ENCODE measurements around the gene NELFA.

Gene NELFA

DNA sequence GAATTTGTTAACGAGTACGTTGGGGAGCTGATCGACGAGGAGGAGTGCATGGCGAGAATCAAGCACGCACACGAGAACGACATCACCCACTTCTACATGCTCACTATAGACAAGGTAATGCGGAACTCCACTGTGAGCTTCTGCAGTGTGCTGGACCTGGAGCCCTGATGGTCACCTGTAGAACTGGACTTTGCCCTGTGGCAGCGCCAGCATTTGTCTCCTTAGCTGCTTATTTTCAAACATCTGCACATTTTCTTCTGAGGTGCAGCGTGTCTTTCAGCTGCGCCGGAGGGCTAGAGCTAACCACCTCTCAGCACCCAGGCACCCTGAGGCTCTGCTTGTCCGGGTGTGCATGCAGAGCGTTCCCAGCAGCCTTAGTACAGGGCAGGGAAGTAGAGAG is 47.7 kb downstream of the NELFA start (continued):
- TF ChIP-seq ZNF133 (tag by site-specific recombination; IDR thresholded peaks at IDR 0.05): no peak
- TF ChIP-seq ZNF660 (tag by site-specific recombination; IDR thresholded peaks at IDR 0.05): no peak

DNA sequence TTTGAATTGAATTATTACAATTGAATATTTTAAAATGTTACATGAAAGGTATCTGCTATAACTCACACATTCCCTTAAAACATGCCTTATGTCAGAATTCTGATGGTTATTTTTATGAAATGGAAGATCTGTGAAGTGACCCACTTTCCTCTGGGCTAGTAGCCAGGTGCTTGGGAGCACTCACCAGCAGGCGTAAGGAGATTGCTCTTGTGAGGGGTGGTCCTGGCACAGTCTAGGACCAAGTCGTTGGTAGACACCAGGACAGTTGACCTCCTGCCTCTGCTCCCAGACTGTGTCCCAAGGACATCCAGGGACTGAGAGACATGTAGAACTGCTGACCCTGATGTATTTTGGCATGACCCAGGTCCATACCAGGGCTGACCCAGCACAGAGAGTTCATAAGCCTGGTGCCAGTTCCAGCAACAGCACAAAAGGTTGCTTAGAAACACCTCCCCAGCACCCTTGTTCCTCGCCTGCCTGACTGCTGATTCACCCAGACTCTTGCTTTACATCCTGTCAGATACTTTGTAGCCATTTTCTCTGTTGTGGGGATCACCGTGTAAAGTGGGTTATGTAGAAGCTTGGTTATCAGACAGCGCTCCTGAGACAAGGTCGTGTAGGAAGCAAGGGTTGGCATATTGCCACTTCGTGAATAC is 48.5 kb downstream of the NELFA start:
- no peak overlapping the region for H3K4me3 ChIP-seq (ENCODE audit: low read depth, low read length)
- H3K36me3 ChIP-seq (ENCODE audit: control insufficient read depth in 2 of 2, insufficient read depth in 1 of 2, low read length in 2 of 2): peaks cover 18 to 97% of the 10 kb centered on the region in 2 experiments
- ChIA-PET POLR2A (no interaction called here), CTCF (no interaction called here)
- H3K4me1 ChIP-seq (ENCODE audit: control insufficient read depth, insufficient read depth, low read length): no peaks in the 10 kb centered on the region
- no peak overlapping the region for H3K27ac ChIP-seq (ENCODE audit: extremely low read depth, low read depth, low read length)
- TF ChIP-seq, protein P1, sequence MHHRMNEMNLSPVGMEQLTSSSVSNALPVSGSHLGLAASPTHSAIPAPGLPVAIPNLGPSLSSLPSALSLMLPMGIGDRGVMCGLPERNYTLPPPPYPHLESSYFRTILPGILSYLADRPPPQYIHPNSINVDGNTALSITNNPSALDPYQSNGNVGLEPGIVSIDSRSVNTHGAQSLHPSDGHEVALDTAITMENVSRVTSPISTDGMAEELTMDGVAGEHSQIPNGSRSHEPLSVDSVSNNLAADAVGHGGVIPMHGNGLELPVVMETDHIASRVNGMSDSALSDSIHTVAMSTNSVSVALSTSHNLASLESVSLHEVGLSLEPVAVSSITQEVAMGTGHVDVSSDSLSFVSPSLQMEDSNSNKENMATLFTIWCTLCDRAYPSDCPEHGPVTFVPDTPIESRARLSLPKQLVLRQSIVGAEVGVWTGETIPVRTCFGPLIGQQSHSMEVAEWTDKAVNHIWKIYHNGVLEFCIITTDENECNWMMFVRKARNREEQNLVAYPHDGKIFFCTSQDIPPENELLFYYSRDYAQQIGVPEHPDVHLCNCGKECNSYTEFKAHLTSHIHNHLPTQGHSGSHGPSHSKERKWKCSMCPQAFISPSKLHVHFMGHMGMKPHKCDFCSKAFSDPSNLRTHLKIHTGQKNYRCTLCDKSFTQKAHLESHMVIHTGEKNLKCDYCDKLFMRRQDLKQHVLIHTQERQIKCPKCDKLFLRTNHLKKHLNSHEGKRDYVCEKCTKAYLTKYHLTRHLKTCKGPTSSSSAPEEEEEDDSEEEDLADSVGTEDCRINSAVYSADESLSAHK (tag by site-specific recombination; IDR thresholded peaks at IDR 0.05): no peak
- TF ChIP-seq ZFP69B (tag by site-specific recombination; IDR thresholded peaks at IDR 0.05) (no peak), ZNF19 (tag by site-specific recombination; IDR thresholded peaks at IDR 0.05; ENCODE audit: low read depth) (no peak), ZNF433 (tag by site-specific recombination; IDR thresholded peaks at IDR 0.05; ENCODE audit: low read depth) (no peak), ZSCAN23 (tag by site-specific recombination; IDR thresholded peaks at IDR 0.05) (no peak), SP2 (tag by site-specific recombination; IDR thresholded peaks at IDR 0.05) (no peak), ZNF514 (tag by site-specific recombination; IDR thresholded peaks at IDR 0.05) (no peak), EGR2 (tag by site-specific recombination; IDR thresholded peaks at IDR 0.05; ENCODE audit: low read depth) (no peak), ZNF2 (tag by site-specific recombination; IDR thresholded peaks at IDR 0.05) (no peak), ZNF155 (tag by site-specific recombination; IDR thresholded peaks at IDR 0.05) (no peak), ZNF48 (tag by site-specific recombination; IDR thresholded peaks at IDR 0.05) (no peak), ZNF24 (tag by site-specific recombination; IDR thresholded peaks at IDR 0.05) (no peak), ZBTB8A (tag by site-specific recombination; IDR thresholded peaks at IDR 0.05) (no peak), ZNF701 (tag by site-specific recombination; IDR thresholded peaks at IDR 0.05) (no peak), ZEB2 (tag by site-specific recombination; IDR thresholded peaks at IDR 0.05) (no peak), BCL11B (tag by site-specific recombination; IDR thresholded peaks at IDR 0.05; ENCODE audit: low read depth) (no peak)
- TF ChIP-seq, protein P2, sequence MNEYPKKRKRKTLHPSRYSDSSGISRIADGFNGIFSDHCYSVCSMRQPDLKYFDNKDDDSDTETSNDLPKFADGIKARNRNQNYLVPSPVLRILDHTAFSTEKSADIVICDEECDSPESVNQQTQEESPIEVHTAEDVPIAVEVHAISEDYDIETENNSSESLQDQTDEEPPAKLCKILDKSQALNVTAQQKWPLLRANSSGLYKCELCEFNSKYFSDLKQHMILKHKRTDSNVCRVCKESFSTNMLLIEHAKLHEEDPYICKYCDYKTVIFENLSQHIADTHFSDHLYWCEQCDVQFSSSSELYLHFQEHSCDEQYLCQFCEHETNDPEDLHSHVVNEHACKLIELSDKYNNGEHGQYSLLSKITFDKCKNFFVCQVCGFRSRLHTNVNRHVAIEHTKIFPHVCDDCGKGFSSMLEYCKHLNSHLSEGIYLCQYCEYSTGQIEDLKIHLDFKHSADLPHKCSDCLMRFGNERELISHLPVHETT (tag by site-specific recombination; IDR thresholded peaks at IDR 0.05): no peak
- TF ChIP-seq, protein P3, sequence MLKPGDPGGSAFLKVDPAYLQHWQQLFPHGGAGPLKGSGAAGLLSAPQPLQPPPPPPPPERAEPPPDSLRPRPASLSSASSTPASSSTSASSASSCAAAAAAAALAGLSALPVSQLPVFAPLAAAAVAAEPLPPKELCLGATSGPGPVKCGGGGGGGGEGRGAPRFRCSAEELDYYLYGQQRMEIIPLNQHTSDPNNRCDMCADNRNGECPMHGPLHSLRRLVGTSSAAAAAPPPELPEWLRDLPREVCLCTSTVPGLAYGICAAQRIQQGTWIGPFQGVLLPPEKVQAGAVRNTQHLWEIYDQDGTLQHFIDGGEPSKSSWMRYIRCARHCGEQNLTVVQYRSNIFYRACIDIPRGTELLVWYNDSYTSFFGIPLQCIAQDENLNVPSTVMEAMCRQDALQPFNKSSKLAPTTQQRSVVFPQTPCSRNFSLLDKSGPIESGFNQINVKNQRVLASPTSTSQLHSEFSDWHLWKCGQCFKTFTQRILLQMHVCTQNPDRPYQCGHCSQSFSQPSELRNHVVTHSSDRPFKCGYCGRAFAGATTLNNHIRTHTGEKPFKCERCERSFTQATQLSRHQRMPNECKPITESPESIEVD (tag by site-specific recombination; IDR thresholded peaks at IDR 0.05): no peak
- TF ChIP-seq, protein P4, sequence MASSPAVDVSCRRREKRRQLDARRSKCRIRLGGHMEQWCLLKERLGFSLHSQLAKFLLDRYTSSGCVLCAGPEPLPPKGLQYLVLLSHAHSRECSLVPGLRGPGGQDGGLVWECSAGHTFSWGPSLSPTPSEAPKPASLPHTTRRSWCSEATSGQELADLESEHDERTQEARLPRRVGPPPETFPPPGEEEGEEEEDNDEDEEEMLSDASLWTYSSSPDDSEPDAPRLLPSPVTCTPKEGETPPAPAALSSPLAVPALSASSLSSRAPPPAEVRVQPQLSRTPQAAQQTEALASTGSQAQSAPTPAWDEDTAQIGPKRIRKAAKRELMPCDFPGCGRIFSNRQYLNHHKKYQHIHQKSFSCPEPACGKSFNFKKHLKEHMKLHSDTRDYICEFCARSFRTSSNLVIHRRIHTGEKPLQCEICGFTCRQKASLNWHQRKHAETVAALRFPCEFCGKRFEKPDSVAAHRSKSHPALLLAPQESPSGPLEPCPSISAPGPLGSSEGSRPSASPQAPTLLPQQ (tag by site-specific recombination; IDR thresholded peaks at IDR 0.05): no peak
- H3K9me3 ChIP-seq (ENCODE audit: control insufficient read depth, insufficient read depth, low read depth, low read length): no peaks in the 10 kb centered on the region

Measured in HEK293 (cell line).